Stimulated activated naive B cell treated with anti-CD40 and anti-IgM and Interleukin-4, amounts not matched to agents 10 μg/mL and 1 μg/mL and 100 μg/mL, for 72 hours (primary cell): ENCODE results near the gene PDE3B.
"Not testable (repeated sequence)": the region's sequence is repeated elsewhere in the genome, so short reads cannot be mapped to it uniquely, and the experiment has no call there.

Experiments
- ATAC-seq, 2 donors: fragments of 150-1000 bp; cut with Tn5 transposase; replicated peaks; 2 replicates each; pipeline ENCODE4 v1.10.0; 2021; ENCODE audit warnings: moderate library complexity in 1 of 2
- DNase-seq: peaks from one replicate; pipeline ENCODE4 v3.0.0; 2021
- H3K27ac Mint-ChIP-seq: one replicate; pipeline ENCODE4 v1.8.0; 2022; ENCODE audit warnings: mild to moderate bottlenecking, mixed read lengths
- H3K27me3 Mint-ChIP-seq, 2 donors: one replicate each; pipeline ENCODE4 v1.8.0; 2022; ENCODE audit warnings: mixed read lengths in 2 of 2
- H3K36me3 Mint-ChIP-seq, 2 donors: one replicate each; pipeline ENCODE4 v1.8.0; 2022; ENCODE audit warnings: mixed read lengths in 2 of 2, mild to moderate bottlenecking in 1 of 2
- H3K4me1 Mint-ChIP-seq, 2 donors: one replicate each; pipeline ENCODE4 v1.8.0; 2022; ENCODE audit warnings: mixed read lengths in 2 of 2, mild to moderate bottlenecking in 1 of 2
- H3K4me3 Mint-ChIP-seq, 2 donors: one replicate each; pipeline ENCODE4 v1.8.0; 2022; ENCODE audit warnings: mild to moderate bottlenecking in 2 of 2, mixed read lengths in 2 of 2, moderate library complexity in 1 of 2
- H3K9me3 Mint-ChIP-seq, 2 donors: one replicate each; pipeline ENCODE4 v1.8.0; 2022; ENCODE audit warnings: mixed read lengths in 2 of 2, mild to moderate bottlenecking in 1 of 2

PDE3B gene

DNA sequence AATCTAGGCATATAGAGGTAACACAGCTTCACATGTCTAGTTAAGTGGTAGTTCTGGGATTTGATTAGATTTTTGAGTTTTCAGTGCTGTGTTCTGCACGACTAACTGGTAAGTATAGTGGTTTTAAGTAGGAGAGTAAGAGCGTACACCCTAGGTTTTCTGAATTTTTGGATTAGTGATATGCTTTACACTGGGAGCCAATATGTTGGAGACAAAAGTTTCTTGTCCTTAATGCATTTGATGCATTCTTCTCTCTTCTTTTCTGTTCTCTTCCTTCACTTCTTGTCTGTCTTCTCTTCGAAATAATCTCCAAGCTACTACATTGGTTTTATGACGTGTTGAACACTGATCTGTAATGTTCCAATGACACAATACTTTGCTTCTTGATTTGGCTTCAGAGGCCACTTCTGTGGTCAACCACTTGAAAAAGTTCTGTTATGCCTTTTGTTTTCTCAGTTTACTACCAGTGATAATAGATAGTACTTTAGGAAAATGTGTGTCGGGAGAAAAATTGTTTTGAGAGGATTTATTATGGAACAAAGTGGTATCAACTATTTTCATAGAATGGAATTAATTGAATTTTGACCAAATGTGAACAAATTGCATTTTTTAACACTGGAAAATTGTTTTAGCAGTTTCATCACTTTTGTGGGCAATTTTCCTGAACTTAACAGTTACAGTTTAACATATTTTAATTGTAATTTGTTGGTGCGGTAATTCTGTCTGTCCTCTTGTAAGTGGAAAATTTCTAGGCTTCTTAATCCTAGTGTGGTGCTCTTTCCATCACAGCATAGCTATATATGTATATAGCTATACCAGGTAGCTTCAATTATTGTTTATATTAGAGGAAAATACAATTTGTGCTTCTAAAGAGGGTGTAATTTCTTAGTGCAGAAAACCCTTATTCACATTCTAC, 2.6 kb downstream of the PDE3B start:
- DNase-seq (no peak), ATAC-seq (no peak)
- Mint-ChIP-seq H3K4me3 (peak overlapping the region in 1 of 2 donors; percentile 14), H3K27me3 (peaks cover 23 to 26% of the 10 kb centered on the region in 2 donors), H3K4me1 (peaks cover 7 to 18% of the 10 kb centered on the region in 2 donors), H3K27ac (no peak overlapping the region), H3K36me3 (no peaks in the 10 kb centered on the region), H3K9me3 (no peaks in the 10 kb centered on the region)

DNA sequence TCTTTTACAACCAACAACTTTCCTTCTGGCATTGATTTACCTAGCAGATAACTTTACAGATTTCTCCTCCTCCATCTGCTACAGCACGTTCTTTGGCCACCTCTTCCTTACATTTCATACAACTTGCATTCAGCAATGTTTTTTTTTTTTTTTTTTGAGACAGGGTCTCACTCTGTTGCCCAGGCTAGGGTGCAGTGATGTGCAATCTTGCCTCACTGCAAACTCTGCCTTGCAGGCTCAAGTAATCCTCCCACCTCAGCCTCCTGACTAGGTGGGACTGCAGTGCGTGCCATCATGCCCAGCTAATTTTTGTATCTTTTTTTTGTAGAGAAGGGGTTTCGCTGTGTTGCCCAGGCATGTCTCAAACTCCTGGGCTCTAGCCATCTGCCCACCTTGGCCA, 6.5 kb downstream of the PDE3B start:
- Mint-ChIP-seq H3K36me3 (no peaks in the 10 kb centered on the region), H3K4me3 (no peak overlapping the region), H3K9me3 (no peaks in the 10 kb centered on the region), H3K4me1 (peaks cover 5 to 13% of the 10 kb centered on the region in 2 donors), H3K27ac (no peak overlapping the region), H3K27me3 (peaks cover 22 to 26% of the 10 kb centered on the region in 2 donors)
- DNase-seq (no peak), ATAC-seq (no peak)

GRCh38 chr11:14653090-14653489, 9.5 kb downstream of the PDE3B start:
- no peaks in the 10 kb centered on the region for H3K36me3 Mint-ChIP-seq
- no peak for DNase-seq
- H3K27me3 Mint-ChIP-seq: peaks cover 19% of the 10 kb centered on the region in 2 donors
- no peak overlapping the region for H3K4me3 Mint-ChIP-seq
- ATAC-seq: no peak
- no peak overlapping the region for H3K27ac Mint-ChIP-seq
- no peaks in the 10 kb centered on the region for H3K9me3 Mint-ChIP-seq
- no peaks in the 10 kb centered on the region for H3K4me1 Mint-ChIP-seq

DNA sequence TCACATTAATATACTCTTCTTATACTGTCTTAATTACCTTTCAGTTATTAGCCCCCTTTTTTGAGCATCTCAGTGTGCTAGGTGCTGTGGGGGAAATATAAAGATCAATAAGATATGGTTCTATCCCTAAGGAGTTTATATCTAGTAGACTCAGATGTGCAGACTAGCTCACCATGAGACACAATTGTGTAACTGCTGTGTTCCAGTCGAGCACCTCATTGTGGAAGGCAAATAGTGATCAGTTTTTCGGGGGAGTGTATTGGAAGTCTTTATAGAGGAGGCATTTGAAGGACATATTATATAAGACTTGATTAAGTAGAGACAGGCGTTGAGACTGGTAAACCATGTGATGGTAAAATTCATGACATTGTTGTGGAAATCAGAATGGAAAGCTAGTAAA, 11.8 kb downstream of the PDE3B start:
- H3K36me3 Mint-ChIP-seq: no peaks in the 10 kb centered on the region
- no peaks in the 10 kb centered on the region for H3K4me1 Mint-ChIP-seq

GRCh38 chr11:14656536-14657457, 13.2 kb downstream of the PDE3B start:
- H3K27ac Mint-ChIP-seq: no peak overlapping the region
- H3K4me3 Mint-ChIP-seq: no peak overlapping the region
- no peaks in the 10 kb centered on the region for H3K4me1 Mint-ChIP-seq

More for the DNA sequence above, 11.8 kb downstream of the PDE3B start:
- H3K27me3 Mint-ChIP-seq: peaks cover 3 to 11% of the 10 kb centered on the region in 2 donors
- DNase-seq (no peak), ATAC-seq (no peak)
- H3K27ac Mint-ChIP-seq: no peak overlapping the region
- H3K4me3 Mint-ChIP-seq: no peak overlapping the region
- H3K9me3 Mint-ChIP-seq: no peaks in the 10 kb centered on the region

GRCh38 chr11:14657841-14658240, 14.2 kb downstream of the PDE3B start:
- no peak for ATAC-seq
- H3K9me3 Mint-ChIP-seq: no peaks in the 10 kb centered on the region
- peaks cover 0 to 9% of the 10 kb centered on the region in 2 donors for H3K27me3 Mint-ChIP-seq
- DNase-seq: no peak
- H3K4me3 Mint-ChIP-seq: no peak overlapping the region
- H3K4me1 Mint-ChIP-seq: no peaks in the 10 kb centered on the region
- H3K27ac Mint-ChIP-seq: no peak overlapping the region
- H3K36me3 Mint-ChIP-seq: peaks cover 0 to 6% of the 10 kb centered on the region in 2 donors

More at GRCh38 chr11:14656536-14657457, 13.2 kb downstream of the PDE3B start:
- no peak for DNase-seq
- peaks cover 0 to 14% of the 10 kb centered on the region in 2 donors for H3K27me3 Mint-ChIP-seq
- H3K9me3 Mint-ChIP-seq: no peaks in the 10 kb centered on the region
- ATAC-seq: no peak
- peaks cover 0 to 5% of the 10 kb centered on the region in 2 donors for H3K36me3 Mint-ChIP-seq

GRCh38 chr11:14664926-14665325, 21.3 kb downstream of the PDE3B start:
- H3K4me1 Mint-ChIP-seq, H3K9me3 Mint-ChIP-seq, DNase-seq, H3K27ac Mint-ChIP-seq, H3K4me3 Mint-ChIP-seq, H3K36me3 Mint-ChIP-seq, H3K27me3 Mint-ChIP-seq, ATAC-seq: not testable (repeated sequence)

- ATAC-seq, DNase-seq, H3K9me3 Mint-ChIP-seq, H3K4me1 Mint-ChIP-seq, H3K4me3 Mint-ChIP-seq, H3K27me3 Mint-ChIP-seq, H3K36me3 Mint-ChIP-seq, H3K27ac Mint-ChIP-seq: not testable (repeated sequence)
These were observed 23.7 kb downstream of the PDE3B start for GRCh38 chr11:14667329-14667728.

- DNase-seq: no peak
- peaks cover 0 to 1% of the 10 kb centered on the region in 2 donors for H3K4me1 Mint-ChIP-seq
- H3K36me3 Mint-ChIP-seq: peaks cover 0 to 2% of the 10 kb centered on the region in 2 donors
- no peak overlapping the region for H3K27ac Mint-ChIP-seq
- peaks cover 0 to 2% of the 10 kb centered on the region in 2 donors for H3K9me3 Mint-ChIP-seq
- H3K4me3 Mint-ChIP-seq: no peak overlapping the region
- no peaks in the 10 kb centered on the region for H3K27me3 Mint-ChIP-seq
- ATAC-seq: no peak
These were observed 25.2 kb downstream of the PDE3B start for GRCh38 chr11:14668731-14669301.

GRCh38 chr11:14669499-14669898, 25.9 kb downstream of the PDE3B start:
- Mint-ChIP-seq H3K4me1 (peaks cover 6 to 8% of the 10 kb centered on the region in 2 donors), H3K4me3 (no peak overlapping the region), H3K36me3 (peaks cover 0 to 2% of the 10 kb centered on the region in 2 donors), H3K27ac (no peak overlapping the region), H3K27me3 (no peaks in the 10 kb centered on the region), H3K9me3 (peaks cover 0 to 2% of the 10 kb centered on the region in 2 donors)
- no peak for DNase-seq
- ATAC-seq: no peak

DNA sequence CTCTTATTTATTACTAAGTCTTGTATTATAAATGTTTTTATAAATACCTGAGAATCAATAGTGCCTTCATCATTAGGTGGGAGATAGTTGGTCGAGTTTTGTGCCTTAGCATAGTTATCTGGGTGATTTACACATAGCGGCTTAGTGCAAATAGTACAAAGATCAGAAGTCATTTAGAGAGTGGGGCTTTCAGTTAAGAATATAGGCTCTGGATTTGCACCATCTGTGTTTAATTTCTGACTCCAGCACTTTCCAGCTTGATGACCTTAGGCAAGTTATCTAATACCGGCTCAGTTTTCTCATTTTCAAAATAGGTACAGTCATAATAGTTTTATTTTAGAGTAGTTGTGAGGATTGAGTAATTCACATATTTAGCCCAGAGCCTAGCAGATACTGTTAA, 26.4 kb downstream of the PDE3B start:
- Mint-ChIP-seq H3K36me3 (peaks cover 0 to 2% of the 10 kb centered on the region in 2 donors), H3K27ac (no peak overlapping the region), H3K9me3 (peaks cover 0 to 2% of the 10 kb centered on the region in 2 donors), H3K4me3 (no peak overlapping the region), H3K4me1 (peaks cover 6 to 10% of the 10 kb centered on the region in 2 donors), H3K27me3 (no peaks in the 10 kb centered on the region)
- DNase-seq (no peak), ATAC-seq (no peak)

GRCh38 chr11:14672635-14673034, 29.0 kb downstream of the PDE3B start:
- Mint-ChIP-seq H3K27ac (no peak overlapping the region), H3K4me3 (no peak overlapping the region), H3K9me3 (no peaks in the 10 kb centered on the region), H3K27me3 (no peaks in the 10 kb centered on the region), H3K36me3 (no peaks in the 10 kb centered on the region), H3K4me1 (peaks cover 6 to 10% of the 10 kb centered on the region in 2 donors)
- DNase-seq (no peak), ATAC-seq (no peak)

DNA sequence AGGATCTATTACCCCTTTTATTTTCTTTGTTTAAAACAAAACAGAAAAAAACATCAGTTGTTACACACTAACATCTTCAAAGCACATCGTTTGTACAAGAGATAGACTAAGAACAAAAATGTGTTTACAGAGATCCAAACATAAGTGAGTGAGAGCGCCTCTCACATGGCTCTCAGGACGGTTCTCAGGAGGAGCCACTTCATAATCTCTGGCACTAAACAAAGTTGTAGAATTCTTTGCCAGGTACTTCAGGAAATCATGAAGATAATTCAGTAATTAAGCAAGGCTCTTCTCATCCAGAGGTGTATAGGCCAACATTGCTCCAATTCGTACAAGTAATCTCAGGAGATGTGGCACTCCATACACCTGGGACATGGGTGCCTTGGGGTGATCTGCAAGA, 29.8 kb downstream of the PDE3B start:
- no peaks in the 10 kb centered on the region for H3K9me3 Mint-ChIP-seq
- H3K27ac Mint-ChIP-seq: no peak overlapping the region
- no peaks in the 10 kb centered on the region for H3K27me3 Mint-ChIP-seq
- no peaks in the 10 kb centered on the region for H3K36me3 Mint-ChIP-seq
- DNase-seq (no peak), ATAC-seq (no peak)
- no peak overlapping the region for H3K4me3 Mint-ChIP-seq
- peaks cover 6 to 10% of the 10 kb centered on the region in 2 donors for H3K4me1 Mint-ChIP-seq

- peaks cover 6 to 10% of the 10 kb centered on the region in 2 donors for H3K4me1 Mint-ChIP-seq
- no peaks in the 10 kb centered on the region for H3K36me3 Mint-ChIP-seq
- ATAC-seq (peak; percentile 72 to 80), DNase-seq (no peak)
- H3K27ac Mint-ChIP-seq: no peak overlapping the region
- H3K27me3 Mint-ChIP-seq: no peaks in the 10 kb centered on the region
- H3K9me3 Mint-ChIP-seq: no peaks in the 10 kb centered on the region
- no peak overlapping the region for H3K4me3 Mint-ChIP-seq
These were observed 30.3 kb downstream of the PDE3B start for GRCh38 chr11:14673824-14674405.
